A204.1 (cell line): ENCODE data around the gene PLAC1.

Experiments
- FAIRE-seq: peaks from 2 replicates; lab custom pipeline; 2012; peaks lifted over from hg19 to GRCh38; lab: Jason Lieb, UNC

The PLAC1 gene

DNA sequence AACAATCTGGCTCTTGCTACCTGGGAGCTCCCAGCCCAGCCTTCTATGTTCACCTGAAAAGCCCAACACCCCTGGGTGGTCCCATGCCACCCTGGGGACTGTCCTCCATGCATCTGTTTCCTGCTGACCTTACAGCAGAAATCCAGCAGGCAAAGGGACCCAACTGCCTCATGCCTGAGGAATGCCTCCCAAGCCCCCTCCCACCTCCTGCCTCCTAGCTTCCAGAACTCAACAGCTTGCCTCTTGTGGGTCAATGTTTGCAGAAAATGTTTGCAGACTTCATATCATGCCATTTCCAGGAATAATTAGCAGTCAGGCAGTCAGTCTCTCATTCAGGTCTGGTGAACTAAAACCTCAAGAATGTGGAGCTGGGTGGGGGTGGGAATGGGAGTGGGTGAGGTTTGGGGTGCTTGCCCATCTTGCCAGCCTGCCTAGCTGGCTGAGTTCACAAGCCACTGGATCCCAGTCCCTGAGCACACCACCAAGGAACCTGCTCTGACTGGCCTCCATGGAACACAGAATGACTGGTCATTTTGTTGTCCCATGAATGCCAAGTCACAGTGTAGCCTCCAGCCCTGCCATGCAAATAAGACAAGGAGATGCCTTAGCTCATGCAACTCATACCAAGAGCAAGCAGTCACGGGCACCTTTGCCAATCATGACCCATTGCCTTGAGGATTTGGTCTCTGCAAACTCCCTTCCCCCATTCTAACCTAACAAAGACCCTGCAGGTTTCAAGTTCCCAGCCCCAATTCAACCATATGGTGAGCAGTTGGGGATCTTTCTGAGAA lies 12.1 kb upstream of the PLAC1 start:
- no peak for FAIRE-seq

- FAIRE-seq: no peak
These were observed 11.3 kb upstream of the PLAC1 start for GRCh38 chrX:134669378-134670098.

DNA sequence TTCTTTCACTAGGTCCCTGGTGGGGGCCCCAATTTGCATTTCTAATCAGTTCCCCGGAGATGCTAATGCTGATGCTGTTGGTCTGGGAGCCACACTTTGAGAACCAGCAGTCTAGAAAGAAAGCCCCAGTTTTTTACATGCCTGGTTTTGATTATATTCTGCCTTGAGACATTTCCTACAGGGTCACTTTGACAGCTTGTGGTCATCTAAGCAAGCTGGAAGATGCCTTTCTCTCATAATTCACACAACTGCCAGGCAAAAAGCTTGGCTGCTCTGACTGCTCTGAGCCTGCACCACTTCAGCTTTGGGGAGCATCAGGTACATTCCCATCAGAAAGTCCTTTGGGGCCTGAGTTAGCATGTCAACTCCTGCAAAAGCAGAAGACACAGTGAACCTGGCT lies 5.9 kb upstream of the PLAC1 start:
- FAIRE-seq: no peak

- FAIRE-seq: no peak
These were observed 3.0 kb upstream of the PLAC1 start for GRCh38 chrX:134661295-134661694.

- no peak for FAIRE-seq
These were observed 2.4 kb upstream of the PLAC1 start for GRCh38 chrX:134660627-134661026.

DNA sequence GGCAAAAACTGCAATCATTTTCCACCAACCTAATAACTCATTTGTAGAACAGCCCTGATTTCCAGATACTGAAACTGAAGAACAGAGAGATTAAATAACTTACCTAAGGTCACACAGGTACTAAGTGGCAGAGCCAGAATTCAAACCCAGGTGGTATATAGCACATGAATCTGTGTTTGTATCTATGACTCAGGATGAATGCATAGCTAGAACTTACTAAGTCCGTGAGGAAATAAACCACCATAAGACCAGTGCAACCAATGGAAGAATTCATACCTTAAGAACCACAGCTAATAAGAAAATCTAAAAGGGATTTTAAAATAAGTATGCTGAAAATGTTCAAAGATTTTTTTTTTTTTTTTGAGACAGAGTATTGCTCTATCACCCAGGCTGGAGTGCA lies 1.5 kb upstream of the PLAC1 start:
- no peak for FAIRE-seq

DNA sequence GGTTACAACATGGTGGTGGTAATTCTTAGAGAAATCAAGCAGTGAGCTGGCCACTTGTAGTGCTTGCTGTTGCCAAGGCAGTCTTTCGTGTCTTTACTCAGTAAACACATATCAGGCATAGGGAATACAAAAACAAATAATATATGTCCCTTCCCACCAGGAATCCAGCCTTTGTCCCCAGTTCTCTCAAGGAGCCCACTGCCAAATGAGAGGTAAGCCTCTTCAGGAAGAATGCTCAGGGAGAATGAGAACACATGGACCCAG lies 421 bp upstream of the PLAC1 start:
- FAIRE-seq: no peak

- FAIRE-seq: no peak
These were observed 3.8 kb downstream of the PLAC1 start for GRCh38 chrX:134654398-134655012.

DNA sequence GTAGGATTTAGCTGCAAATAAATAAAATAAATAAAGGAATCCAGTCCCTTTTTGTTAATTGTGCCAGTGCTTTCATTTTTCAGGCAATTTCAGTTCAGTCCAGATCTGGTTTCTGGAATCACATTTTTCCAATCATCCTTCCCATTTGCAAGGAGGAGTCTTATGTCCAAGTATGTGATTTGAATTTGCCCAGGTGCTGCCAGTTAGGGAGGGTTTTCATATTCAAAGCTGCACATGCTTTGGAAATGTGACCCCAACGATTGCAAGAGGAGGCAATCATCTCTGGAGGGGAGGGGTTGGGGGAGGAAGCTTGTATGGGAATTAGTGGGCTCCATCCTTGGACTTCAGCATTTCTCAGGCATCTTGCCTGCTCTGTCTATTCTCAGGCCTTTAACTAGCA lies 4.4 kb downstream of the PLAC1 start:
- no peak for FAIRE-seq

DNA sequence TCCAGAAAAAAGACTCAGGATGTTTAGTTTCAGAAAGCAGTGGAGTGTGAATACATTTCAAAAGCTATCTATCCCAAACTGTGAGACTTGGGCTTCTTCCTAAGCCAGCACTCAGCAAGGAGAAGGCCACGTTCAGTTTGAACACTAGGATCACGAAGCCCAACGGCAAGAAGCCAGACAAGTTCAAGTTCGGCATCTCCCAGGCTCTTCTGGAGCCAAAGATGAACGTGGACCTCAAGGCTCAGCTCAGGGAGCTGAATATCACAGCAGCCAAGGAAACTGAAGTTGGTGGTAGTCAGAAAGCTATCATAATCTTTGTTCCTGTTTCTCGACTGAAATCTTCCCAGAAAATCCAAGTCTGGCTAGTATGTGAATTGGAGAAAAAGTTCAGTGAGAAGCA lies 7.6 kb downstream of the PLAC1 start:
- FAIRE-seq: no peak

DNA sequence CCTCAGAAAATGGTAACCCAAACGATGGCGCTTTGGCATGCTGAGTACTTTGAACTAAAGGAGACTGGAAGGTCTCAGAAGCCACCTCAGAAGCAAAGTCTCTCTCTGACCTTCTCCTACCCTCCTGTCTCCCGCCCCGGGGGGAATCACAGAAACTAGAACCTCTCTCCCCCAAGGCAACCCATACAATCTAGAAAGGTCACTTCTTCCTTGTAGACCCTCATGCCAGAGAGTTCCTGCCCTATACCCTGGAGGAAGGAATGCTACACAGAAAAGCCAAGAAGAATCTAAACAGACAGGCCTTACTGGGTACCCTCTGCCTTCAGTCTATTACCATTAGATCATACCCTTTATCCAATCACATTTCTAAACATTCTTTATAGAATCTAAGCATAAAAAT lies 8.5 kb downstream of the PLAC1 start:
- no peak for FAIRE-seq

- no peak for FAIRE-seq
These were observed 10.8 kb downstream of the PLAC1 start for GRCh38 chrX:134647477-134647877.

GRCh38 chrX:134646691-134647090 lies 11.6 kb downstream of the PLAC1 start:
- no peak for FAIRE-seq

GRCh38 chrX:134645936-134646543 lies 12.2 kb downstream of the PLAC1 start:
- FAIRE-seq: no peak

DNA sequence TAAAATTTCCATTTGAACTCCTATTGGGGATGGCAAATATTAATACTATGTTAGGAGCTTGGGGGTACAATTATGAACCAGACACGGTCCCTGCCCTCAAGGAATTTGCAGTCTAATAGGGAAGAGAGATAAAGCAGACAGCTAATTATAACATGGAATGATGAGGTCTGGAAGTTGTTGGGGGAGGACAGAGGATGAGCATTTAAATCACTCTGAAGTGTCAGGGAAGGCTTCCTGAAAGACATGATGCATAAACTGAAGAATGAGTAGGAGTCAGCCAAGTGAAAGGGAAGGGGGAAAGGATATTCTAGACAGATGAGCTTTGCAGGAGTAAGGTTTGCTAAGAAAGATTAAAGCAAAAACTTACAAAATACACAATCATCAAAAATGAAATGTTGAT lies 15.9 kb downstream of the PLAC1 start:
- FAIRE-seq: no peak

- FAIRE-seq: no peak
These were observed 16.9 kb downstream of the PLAC1 start for GRCh38 chrX:134641346-134641745.

- no peak for FAIRE-seq
These were observed 17.4 kb downstream of the PLAC1 start for GRCh38 chrX:134640914-134641313.

DNA sequence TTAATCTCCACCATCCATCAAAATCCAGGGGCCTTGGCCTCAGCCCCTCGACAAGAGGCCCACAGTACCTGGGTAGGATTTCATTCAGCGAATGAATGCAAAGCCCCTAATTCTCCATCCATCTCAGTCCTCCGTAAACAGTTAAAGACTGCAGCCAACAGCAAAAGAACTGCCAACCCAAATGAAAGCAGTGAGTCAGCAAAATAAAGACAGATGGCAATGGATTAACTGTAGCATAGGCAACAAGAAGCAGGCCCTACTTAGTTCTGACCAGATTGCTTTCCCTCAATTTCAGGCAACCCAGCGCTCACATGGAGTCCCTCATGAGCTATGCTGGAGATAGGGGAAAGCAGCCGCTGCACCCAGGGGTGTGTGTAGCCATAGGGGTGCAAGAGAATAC lies 21.4 kb downstream of the PLAC1 start:
- no peak for FAIRE-seq

GRCh38 chrX:134634691-134635090 lies 23.6 kb downstream of the PLAC1 start:
- no peak for FAIRE-seq

GRCh38 chrX:134633832-134634231 lies 24.4 kb downstream of the PLAC1 start:
- FAIRE-seq: no peak

- FAIRE-seq: no peak
These were observed 24.9 kb downstream of the PLAC1 start for GRCh38 chrX:134633394-134633793.

GRCh38 chrX:134632355-134632754 lies 25.9 kb downstream of the PLAC1 start:
- no peak for FAIRE-seq
